Measurements from ENCODE around the gene ACP7. TPM values are rescaled to one million over a fixed set of nuclear protein-coding genes. Genes with fewer than 3 reads are reported as not detected.

Gene ACP7
- total and polyA plus RNA-seq, 10 of the 15 experiments (the other 5 are each of a cell fraction or from before 2014, with no cell fraction given), result not detected

DNA sequence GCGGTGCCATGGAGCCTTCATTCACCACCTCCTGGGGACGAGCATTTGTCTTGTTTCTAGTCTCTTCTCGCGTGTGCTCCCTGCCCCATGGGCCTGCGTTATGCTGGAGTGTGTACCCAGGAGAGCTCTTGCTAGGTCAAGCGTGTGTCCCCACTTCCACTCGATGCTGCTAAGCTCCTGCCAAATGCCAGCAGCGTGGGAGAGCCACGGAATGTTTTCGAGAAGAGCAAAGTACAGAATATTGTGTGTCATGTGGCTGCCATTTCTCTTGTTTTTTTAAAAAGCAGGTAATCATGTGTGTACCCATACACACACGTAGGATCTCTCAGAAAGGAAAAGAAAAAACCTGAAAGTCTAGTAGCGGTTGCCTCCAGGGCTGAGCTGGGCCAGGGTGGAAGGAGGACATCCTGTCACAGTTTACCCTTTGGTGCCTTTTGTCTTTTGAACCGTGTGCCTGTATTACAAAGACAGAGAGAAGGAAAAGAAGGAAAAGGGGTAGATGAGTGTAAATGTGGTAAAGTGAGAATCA lies 70.0 kb downstream of the ACP7 start:
- Histone ChIP-seq H3K9me3 (replicated peaks; ENCODE audit: control insufficient read depth, insufficient read depth, low read length) (no peaks in the 10 kb centered on the region), H3K36me3 (ENCODE audit: control insufficient read depth in 2 of 2, insufficient read depth in 2 of 2, low read length in 1 of 2) (no peaks in the 10 kb centered on the region; a peak in 1 of 4 replicates), H3K4me1 (ENCODE audit: control insufficient read depth, insufficient read depth, low read length) (no peaks in the 10 kb centered on the region), H3K4me2 (ENCODE audit: control insufficient read depth, insufficient read depth) (no peak overlapping the region), H3K27ac (ENCODE audit: control insufficient read depth, insufficient read depth) (no peak overlapping the region), H3K27me3 (replicated peaks in 1 of 2; ENCODE audit: control insufficient read depth in 2 of 2, insufficient read depth in 2 of 2, low read length in 1 of 2) (no peaks in the 10 kb centered on the region), H3K79me2 (ENCODE audit: control insufficient read depth, insufficient read depth, low read length) (no peaks in the 10 kb centered on the region), H2AFZ (ENCODE audit: control insufficient read depth, low read depth, low read length) (no peak overlapping the region), H3K4me3 (no peak overlapping the region), H3K9ac (ENCODE audit: control insufficient read depth, insufficient read depth, low read length) (no peak overlapping the region), H4K20me1 (ENCODE audit: control insufficient read depth, insufficient read depth) (no peaks in the 10 kb centered on the region)
- WGBS (ENCODE audit: insufficient coverage, insufficient replicate concordance, low lambda C conversion rate, missing lambda C conversion rate), result 81% methylated on average over 13 of the region's 13 CpGs
- in situ Hi-C loops (cut with MboI) (no loop called here), intact Hi-C loops (cut with micrococcal nuclease; ENCODE audit: unreplicated experiment) (no loop called here)
- CTCF ChIA-PET, result interaction anchor here (0.8 kb wide), 1 partner anchor 44 kb away, joined by 3 read pairs; no protein-coding TSS in a partner anchor
- DNase-seq (ENCODE audit: low read depth, low spot score), result no peak
- TF ChIP-seq, protein P1, sequence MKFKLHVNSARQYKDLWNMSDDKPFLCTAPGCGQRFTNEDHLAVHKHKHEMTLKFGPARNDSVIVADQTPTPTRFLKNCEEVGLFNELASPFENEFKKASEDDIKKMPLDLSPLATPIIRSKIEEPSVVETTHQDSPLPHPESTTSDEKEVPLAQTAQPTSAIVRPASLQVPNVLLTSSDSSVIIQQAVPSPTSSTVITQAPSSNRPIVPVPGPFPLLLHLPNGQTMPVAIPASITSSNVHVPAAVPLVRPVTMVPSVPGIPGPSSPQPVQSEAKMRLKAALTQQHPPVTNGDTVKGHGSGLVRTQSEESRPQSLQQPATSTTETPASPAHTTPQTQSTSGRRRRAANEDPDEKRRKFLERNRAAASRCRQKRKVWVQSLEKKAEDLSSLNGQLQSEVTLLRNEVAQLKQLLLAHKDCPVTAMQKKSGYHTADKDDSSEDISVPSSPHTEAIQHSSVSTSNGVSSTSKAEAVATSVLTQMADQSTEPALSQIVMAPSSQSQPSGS (IDR thresholded peaks at IDR 0.05; ENCODE audit: low read length), result no peak
- no peak for TF ChIP-seq RAD21 (IDR thresholded peaks at IDR 0.05; ENCODE audit: insufficient read depth, low read depth, low read length)
- no peak for TF ChIP-seq SMC3 (IDR thresholded peaks at IDR 0.05; ENCODE audit: borderline replicate concordance, low read length)
- TF ChIP-seq BHLHE40 (IDR thresholded peaks at IDR 0.05; ENCODE audit: borderline replicate concordance in 1 of 2, low read depth in 2 of 2, low read length in 1 of 2), result no peak
- TF ChIP-seq CBFB (IDR thresholded peaks at IDR 0.05; ENCODE audit: low read depth), result no peak
- no peak for TF ChIP-seq BCL11A (IDR thresholded peaks at IDR 0.05; ENCODE audit: low read depth, low read length)
- TF ChIP-seq, protein P2, sequence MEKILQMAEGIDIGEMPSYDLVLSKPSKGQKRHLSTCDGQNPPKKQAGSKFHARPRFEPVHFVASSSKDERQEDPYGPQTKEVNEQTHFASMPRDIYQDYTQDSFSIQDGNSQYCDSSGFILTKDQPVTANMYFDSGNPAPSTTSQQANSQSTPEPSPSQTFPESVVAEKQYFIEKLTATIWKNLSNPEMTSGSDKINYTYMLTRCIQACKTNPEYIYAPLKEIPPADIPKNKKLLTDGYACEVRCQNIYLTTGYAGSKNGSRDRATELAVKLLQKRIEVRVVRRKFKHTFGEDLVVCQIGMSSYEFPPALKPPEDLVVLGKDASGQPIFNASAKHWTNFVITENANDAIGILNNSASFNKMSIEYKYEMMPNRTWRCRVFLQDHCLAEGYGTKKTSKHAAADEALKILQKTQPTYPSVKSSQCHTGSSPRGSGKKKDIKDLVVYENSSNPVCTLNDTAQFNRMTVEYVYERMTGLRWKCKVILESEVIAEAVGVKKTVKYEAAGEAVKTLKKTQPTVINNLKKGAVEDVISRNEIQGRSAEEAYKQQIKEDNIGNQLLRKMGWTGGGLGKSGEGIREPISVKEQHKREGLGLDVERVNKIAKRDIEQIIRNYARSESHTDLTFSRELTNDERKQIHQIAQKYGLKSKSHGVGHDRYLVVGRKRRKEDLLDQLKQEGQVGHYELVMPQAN (conservative IDR thresholded peaks at IDR 0.05), result no peak
- TF ChIP-seq RFX5 (IDR thresholded peaks at IDR 0.05; ENCODE audit: low read depth, low read length), result no peak
- no peak for TF ChIP-seq TCF7 (IDR thresholded peaks at IDR 0.05; ENCODE audit: borderline replicate concordance)
- no peak for TF ChIP-seq MEF2A (IDR thresholded peaks at IDR 0.05; ENCODE audit: insufficient read depth, low read depth, low read length)
- TF ChIP-seq, protein P3, sequence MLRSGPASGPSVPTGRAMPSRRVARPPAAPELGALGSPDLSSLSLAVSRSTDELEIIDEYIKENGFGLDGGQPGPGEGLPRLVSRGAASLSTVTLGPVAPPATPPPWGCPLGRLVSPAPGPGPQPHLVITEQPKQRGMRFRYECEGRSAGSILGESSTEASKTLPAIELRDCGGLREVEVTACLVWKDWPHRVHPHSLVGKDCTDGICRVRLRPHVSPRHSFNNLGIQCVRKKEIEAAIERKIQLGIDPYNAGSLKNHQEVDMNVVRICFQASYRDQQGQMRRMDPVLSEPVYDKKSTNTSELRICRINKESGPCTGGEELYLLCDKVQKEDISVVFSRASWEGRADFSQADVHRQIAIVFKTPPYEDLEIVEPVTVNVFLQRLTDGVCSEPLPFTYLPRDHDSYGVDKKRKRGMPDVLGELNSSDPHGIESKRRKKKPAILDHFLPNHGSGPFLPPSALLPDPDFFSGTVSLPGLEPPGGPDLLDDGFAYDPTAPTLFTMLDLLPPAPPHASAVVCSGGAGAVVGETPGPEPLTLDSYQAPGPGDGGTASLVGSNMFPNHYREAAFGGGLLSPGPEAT (IDR thresholded peaks at IDR 0.05; ENCODE audit: low read depth), result no peak
- RAD21 ChIA-PET (ENCODE audit: unreplicated experiment), result no interaction called here
- no TSS peak for BruUV-seq (replicated peaks)
- ATAC-seq, result no peak
- POLR2A ChIA-PET, result no interaction called here
- SMC1A ChIA-PET (ENCODE audit: uncharacterized antibody, unreplicated experiment), result no interaction called here
- no peak for FAIRE-seq
